GM23248 (cell line): ENCODE data around the gene NMRK2.

Experiments
- EZH2 ChIP-seq: fragments of 200-600 bp; sonication (generic); IDR thresholded peaks from 2 replicates; pipeline ENCODE4 v1.6.1; 2018; ENCODE audit warnings: antibody characterized with exemption, mild to moderate bottlenecking; ENCODE audit not compliant: insufficient read depth, poor library complexity, severe bottlenecking
- EZH2phosphoT487 ChIP-seq: fragments of 200-600 bp; sonication (generic); IDR thresholded peaks from 2 replicates; pipeline ENCODE4 v1.6.1; 2018; ENCODE audit warnings: antibody characterized with exemption, moderate library complexity, mild to moderate bottlenecking, low read depth; ENCODE audit not compliant: insufficient read depth

DNA sequence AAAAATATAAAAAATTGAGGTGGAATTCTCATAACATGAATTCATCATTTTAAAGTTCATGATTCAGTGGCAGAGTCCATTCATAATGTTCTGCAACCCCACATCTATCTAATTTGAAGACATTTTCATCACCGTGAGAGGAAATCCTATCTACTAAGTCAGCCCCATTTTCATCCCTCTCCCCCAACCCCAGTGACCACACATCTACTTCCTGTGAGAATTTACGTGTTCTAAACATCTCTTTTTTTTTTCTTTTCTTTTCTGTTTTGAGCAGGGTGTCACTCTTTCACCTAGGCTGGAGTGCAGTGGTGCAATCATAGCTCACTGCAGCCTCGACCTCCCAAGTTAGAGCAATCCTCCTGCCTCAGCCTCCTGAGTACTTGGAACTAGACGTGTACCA, 34.9 kb upstream of the NMRK2 start:
- TF ChIP-seq EZH2: no peak
- TF ChIP-seq EZH2phosphoT487: no peak
